ENCODE results near the gene LRMDA. TPM values are rescaled to one million over a fixed set of nuclear protein-coding genes. Genes with fewer than 3 reads are reported as not detected.

Gene LRMDA
- total RNA-seq, 4 donors from 2014 or later, result 7.3 to 20.1 (median 8.4) TPM

GRCh38 chr10:76029782-76030181, 598.4 kb downstream of the LRMDA start:
- H3K27ac ChIP-seq, result no peak overlapping the region
- H3K36me3 ChIP-seq, result no peaks in the 10 kb centered on the region
- TF ChIP-seq EP300 (IDR thresholded peaks at IDR 0.05) (no peak), POLR2A (IDR thresholded peaks at IDR 0.05) (no peak), CTCF (IDR thresholded peaks at IDR 0.05) (no peak), POLR2AphosphoS5 (IDR thresholded peaks at IDR 0.05) (no peak)
- ATAC-seq, result no peak
- no peaks in the 10 kb centered on the region for H3K27me3 ChIP-seq
- no peaks in the 10 kb centered on the region for H3K9me3 ChIP-seq
- WGBS, 2 donors (ENCODE audit: low coverage in 1 of 2), result 96 to 97% methylated on average over 3 to 4 of the region's 4 CpGs
- no peak overlapping the region for H3K4me3 ChIP-seq
- peaks cover 0 to 19% (median 0%) of the 10 kb centered on the region in 3 donors for H3K4me1 ChIP-seq

GRCh38 chr10:76031099-76031498, 599.7 kb downstream of the LRMDA start:
- Histone ChIP-seq H3K4me3 (no peak overlapping the region), H3K4me1 (peaks cover 0 to 32% (median 5%) of the 10 kb centered on the region in 3 donors), H3K9me3 (no peaks in the 10 kb centered on the region), H3K27me3 (no peaks in the 10 kb centered on the region), H3K36me3 (no peaks in the 10 kb centered on the region), H3K27ac (no peak overlapping the region)
- WGBS, 2 donors (ENCODE audit: low coverage in 1 of 2), result 85% methylated on average over 2 of the region's 2 CpGs; no CpG with 5 or more reads in 1 of the 2 donors
- TF ChIP-seq CTCF (IDR thresholded peaks at IDR 0.05), result no peak
- TF ChIP-seq POLR2A (IDR thresholded peaks at IDR 0.05), result no peak
- no peak for TF ChIP-seq POLR2AphosphoS5 (IDR thresholded peaks at IDR 0.05)
- no peak for TF ChIP-seq EP300 (IDR thresholded peaks at IDR 0.05)
- no peak for ATAC-seq

- H3K4me3 ChIP-seq, result no peak overlapping the region
- ATAC-seq, result no peak
- H3K27ac ChIP-seq, result no peak overlapping the region
- H3K9me3 ChIP-seq, result no peaks in the 10 kb centered on the region
- H3K4me1 ChIP-seq, result peaks cover 0 to 41% (median 10%) of the 10 kb centered on the region in 3 donors
- H3K36me3 ChIP-seq, result no peaks in the 10 kb centered on the region
- no peak for TF ChIP-seq EP300 (IDR thresholded peaks at IDR 0.05)
- no peak for TF ChIP-seq CTCF (IDR thresholded peaks at IDR 0.05)
- TF ChIP-seq POLR2A (IDR thresholded peaks at IDR 0.05), result no peak
- no peak for TF ChIP-seq POLR2AphosphoS5 (IDR thresholded peaks at IDR 0.05)
- no peaks in the 10 kb centered on the region for H3K27me3 ChIP-seq
- WGBS, 2 donors (ENCODE audit: low coverage in 1 of 2), result 84% methylated on average over 6 of the region's 14 CpGs; no CpG with 5 or more reads in 1 of the 2 donors
These were observed 600.6 kb downstream of the LRMDA start for GRCh38 chr10:76031769-76032699.

GRCh38 chr10:76032700-76033039, 601.2 kb downstream of the LRMDA start:
- TF ChIP-seq EP300 (IDR thresholded peaks at IDR 0.05), result no peak
- TF ChIP-seq POLR2AphosphoS5 (IDR thresholded peaks at IDR 0.05), result no peak
- no peak for TF ChIP-seq POLR2A (IDR thresholded peaks at IDR 0.05)
- TF ChIP-seq CTCF (IDR thresholded peaks at IDR 0.05), result no peak
- no peak overlapping the region for H3K27ac ChIP-seq
- no peak for ATAC-seq
- no peaks in the 10 kb centered on the region for H3K9me3 ChIP-seq
- no peaks in the 10 kb centered on the region for H3K36me3 ChIP-seq
- no peaks in the 10 kb centered on the region for H3K27me3 ChIP-seq
- H3K4me3 ChIP-seq, result no peak overlapping the region
- WGBS, 2 donors (ENCODE audit: low coverage in 1 of 2), result no CpG with 5 or more reads among the region's 3 CpGs
- H3K4me1 ChIP-seq, result peaks cover 0 to 44% (median 10%) of the 10 kb centered on the region in 3 donors
